H1 (cell line): Measurements from ENCODE around the gene MYO16. TPM values are rescaled to one million over a fixed set of nuclear protein-coding genes. Genes with fewer than 3 reads are reported as not detected.

ENCODE experiments used
- CTCF ChIA-PET: fragments of 300-600 bp; sonication (Branson Sonifier 250); formaldehyde crosslinking; loops from one replicate; lab custom pipeline; 2021; ENCODE audit not compliant: partially characterized antibody; lab: Charles Lee
- POLR2A ChIA-PET: fragments of 300-600 bp; sonication (Branson Sonifier 250); formaldehyde crosslinking; loops from one replicate; lab custom pipeline; 2021; ENCODE audit warnings: inconsistent platforms; ENCODE audit not compliant: partially characterized antibody; lab: Charles Lee
- DNase-seq, 2 experiments: peaks; one replicate each; pipeline versions ENCODE4 v3.0.0 to v3.0.0-alpha.2; 2010 to 2022; ENCODE audit warnings: low spot score in 2 of 2, low read depth in 1 of 2, mixed read lengths in 1 of 2
- FAIRE-seq: peaks from 2 replicates; lab custom pipeline; 2011; peaks lifted over from hg19 to GRCh38; lab: Jason Lieb, UNC
- H2AFZ ChIP-seq: 2 replicates; pipeline ENCODE4 v1.8.1; 2012; ENCODE audit warnings: low read length, inconsistent platforms
- H2AK5ac ChIP-seq: 2 replicates; pipeline ENCODE4 v1.6.1; 2013; ENCODE audit warnings: low read depth, low read length
- H2BK120ac ChIP-seq: replicated peaks from 2 replicates; pipeline ENCODE3; 2013; ENCODE audit warnings: low read depth, low read length, inconsistent platforms
- H2BK12ac ChIP-seq: 2 replicates; pipeline ENCODE4 v1.6.1; 2013; ENCODE audit warnings: low read depth, low read length
- H2BK15ac ChIP-seq: 2 replicates; pipeline ENCODE4 v1.6.1; 2013; ENCODE audit warnings: low read length
- H2BK20ac ChIP-seq: 2 replicates; pipeline ENCODE4 v1.6.1; 2013; ENCODE audit warnings: low read length
- H2BK5ac ChIP-seq: 2 replicates; pipeline ENCODE4 v1.6.1; 2013; ENCODE audit warnings: low read depth, low read length
- H3K14ac ChIP-seq: 2 replicates; pipeline ENCODE4 v1.6.1; 2013; ENCODE audit warnings: inconsistent platforms; ENCODE audit not compliant: insufficient read length
- H3K18ac ChIP-seq: 2 replicates; pipeline ENCODE4 v1.6.1; 2013; ENCODE audit warnings: low read length; ENCODE audit errors: extremely low read depth
- H3K23ac ChIP-seq: 2 replicates; pipeline ENCODE4 v1.6.1; 2013; ENCODE audit warnings: inconsistent platforms; ENCODE audit not compliant: insufficient read length
- H3K23me2 ChIP-seq: 2 replicates; pipeline ENCODE4 v1.6.1; 2013; ENCODE audit warnings: low read depth, low read length
- H3K27ac ChIP-seq: 2 replicates; pipeline ENCODE4 v1.6.1; 2011; ENCODE audit warnings: low read depth, low read length, inconsistent platforms
- H3K27me3 ChIP-seq, 4 experiments: replicated peaks in 1 of 4; 1 replicate in 1 of 4; 2 replicates in 3 of 4; pipeline versions ENCODE4 v1.6.1 to v1.8.1; 2011 to 2013; ENCODE audit warnings: low read length in 3 of 4, mild to moderate bottlenecking in 3 of 4, inconsistent platforms in 2 of 4, mixed read lengths in 2 of 4, moderate library complexity in 1 of 4; ENCODE audit not compliant: control insufficient read depth in 3 of 4, insufficient read depth in 3 of 4; ENCODE audit errors: extremely low read depth in 1 of 4
- H3K36me3 ChIP-seq, 4 experiments: 2 replicates each; pipeline versions ENCODE4 v1.6.1 to v1.8.1; 2011 to 2013; ENCODE audit warnings: mild to moderate bottlenecking in 4 of 4, low read length in 3 of 4, moderate library complexity in 2 of 4, control low read depth in 1 of 4, inconsistent platforms in 1 of 4; ENCODE audit not compliant: insufficient read depth in 4 of 4, control insufficient read depth in 2 of 4
- H3K4ac ChIP-seq: replicated peaks from 2 replicates; pipeline ENCODE3; 2013; ENCODE audit warnings: low read length, low read depth, mixed read lengths, inconsistent platforms; ENCODE audit not compliant: insufficient read length
- H3K4me1 ChIP-seq, 4 experiments: replicated peaks in 1 of 4; 1 replicate in 1 of 4; 2 replicates in 3 of 4; pipeline versions ENCODE4 v1.6.1 to v1.8.1; 2011 to 2013; ENCODE audit warnings: low read length in 3 of 4, inconsistent platforms in 2 of 4, mixed read lengths in 1 of 4; ENCODE audit not compliant: insufficient read depth in 4 of 4, control insufficient read depth in 3 of 4
- H3K4me2 ChIP-seq, 2 experiments: 2 replicates each; pipeline versions ENCODE4 v1.6.1 to v1.8.1; 2011 to 2013; ENCODE audit warnings: low read depth in 2 of 2, low read length in 2 of 2, control low read depth in 1 of 2, inconsistent platforms in 1 of 2, mild to moderate bottlenecking in 1 of 2; ENCODE audit not compliant: insufficient read depth in 1 of 2
- H3K4me3 ChIP-seq, 4 experiments: fragments of 200-600, 300-600 bp in 1 of 4; sonication (generic), shearing (Covaris generic), sonication (Bioruptor Twin) in 1 of 4; 2 replicates each; pipeline versions ENCODE4 v1.5.1 to v1.8.1; 2011 to 2016; ENCODE audit warnings: low read length in 4 of 4, low read depth in 3 of 4, control low read depth in 2 of 4, inconsistent platforms in 2 of 4, mild to moderate bottlenecking in 2 of 4, mixed read lengths in 1 of 4, moderate library complexity in 1 of 4; ENCODE audit not compliant: insufficient read depth in 2 of 4; ENCODE audit errors: extremely low read depth in 1 of 4
- H3K56ac ChIP-seq: replicated peaks from 2 replicates; pipeline ENCODE3; 2013; ENCODE audit warnings: low read depth, mild to moderate bottlenecking, mixed read lengths, low read length, inconsistent platforms; ENCODE audit not compliant: insufficient read length
- H3K79me1 ChIP-seq: 2 replicates; pipeline ENCODE4 v1.6.1; 2013; ENCODE audit warnings: low read depth, low read length, control low read depth
- H3K79me2 ChIP-seq, 2 experiments: 2 replicates each; pipeline versions ENCODE4 v1.6.1 to v1.8.1; 2012 to 2013; ENCODE audit warnings: low read length in 2 of 2, mild to moderate bottlenecking in 2 of 2, inconsistent platforms in 1 of 2; ENCODE audit not compliant: insufficient read depth in 2 of 2, control insufficient read depth in 1 of 2
- H3K9ac ChIP-seq, 4 experiments: replicated peaks in 1 of 4; 1 replicate in 1 of 4; 2 replicates in 3 of 4; pipeline versions ENCODE4 v1.6.1 to v1.8.1; 2011 to 2013; ENCODE audit warnings: low read depth in 3 of 4, low read length in 3 of 4, control low read depth in 2 of 4, mild to moderate bottlenecking in 2 of 4, moderate library complexity in 2 of 4, inconsistent platforms in 1 of 4; ENCODE audit errors: extremely low read depth in 1 of 4
- H3K9me3 ChIP-seq, 2 experiments: 2 replicates each; pipeline versions ENCODE4 v1.6.1 to v1.8.1; 2012 to 2013; ENCODE audit warnings: mild to moderate bottlenecking in 2 of 2, moderate library complexity in 2 of 2, control low read depth in 1 of 2, inconsistent platforms in 1 of 2, low read depth in 1 of 2, low read length in 1 of 2, mixed read lengths in 1 of 2; ENCODE audit not compliant: insufficient read depth in 2 of 2
- H4K20me1 ChIP-seq, 2 experiments: replicated peaks in 1 of 2; 2 replicates each; pipeline versions ENCODE3 to v1.8.1; 2011 to 2013; ENCODE audit warnings: inconsistent platforms in 2 of 2, low read length in 2 of 2, mild to moderate bottlenecking in 1 of 2; ENCODE audit not compliant: insufficient read depth in 2 of 2, control insufficient read depth in 1 of 2
- H4K5ac ChIP-seq: 2 replicates; pipeline ENCODE4 v1.6.1; 2013; ENCODE audit warnings: low read length, low read depth, mixed read lengths, inconsistent platforms; ENCODE audit not compliant: insufficient read length
- H4K8ac ChIP-seq: 2 replicates; pipeline ENCODE4 v1.8.0; 2013; ENCODE audit warnings: mild to moderate bottlenecking, moderate library complexity, low read length, inconsistent platforms; ENCODE audit not compliant: insufficient read depth; ENCODE audit errors: extremely low read depth
- H4K91ac ChIP-seq: replicated peaks from 2 replicates; pipeline ENCODE3; 2013; ENCODE audit warnings: low read length, mixed read lengths, inconsistent platforms; ENCODE audit not compliant: insufficient read length
- CBX5 ChIP-seq: fragments of 300-800, 300-1000 bp; sonication (generic); IDR thresholded peaks from 2 replicates; pipeline ENCODE4 v1.7.1; 2016; ENCODE audit warnings: antibody characterized with exemption, low read length, low read depth
- CEBPB ChIP-seq: IDR thresholded peaks from 2 replicates; pipeline ENCODE4 v1.6.1; 2012; ENCODE audit warnings: low read depth, low read length
- CHD2 ChIP-seq: IDR thresholded peaks from 2 replicates; pipeline ENCODE4 v1.6.1; 2012; ENCODE audit warnings: low read length, improper control_type of control experiment
- CTCF ChIP-seq, 3 experiments: IDR thresholded peaks; 1 replicate in 2 of 3; 2 replicates in 1 of 3; pipeline versions ENCODE4 v1.5.1 to v1.6.1; 2011; ENCODE audit warnings: low read length in 3 of 3, mild to moderate bottlenecking in 3 of 3, inconsistent platforms in 2 of 3, low read depth in 1 of 3, moderate library complexity in 1 of 3; ENCODE audit not compliant: insufficient read depth in 1 of 3; ENCODE audit errors: control extremely low read depth in 1 of 3
- HDAC2 ChIP-seq, 2 experiments: fragments of 300-600 bp in 1 of 2; sonication (generic) in 1 of 2; IDR thresholded peaks; 2 replicates each; pipeline ENCODE4 v1.6.1; 2011 to 2012; ENCODE audit warnings: low read depth in 2 of 2, low read length in 2 of 2, mild to moderate bottlenecking in 2 of 2, moderate library complexity in 2 of 2, borderline replicate concordance in 1 of 2, inconsistent platforms in 1 of 2
- JUND ChIP-seq: IDR thresholded peaks from 2 replicates; pipeline ENCODE4 v1.6.1; 2011; ENCODE audit warnings: mild to moderate bottlenecking, improper control_type of control experiment, low read length
- KDM1A ChIP-seq: fragments of 200-600, 300-600 bp; sonication (generic); IDR thresholded peaks from 2 replicates; pipeline ENCODE4 v1.7.1; 2016; ENCODE audit warnings: mild to moderate bottlenecking, low read length, borderline replicate concordance
- TBP ChIP-seq: IDR thresholded peaks from 2 replicates; pipeline ENCODE4 v1.6.1; 2011; ENCODE audit warnings: low read depth, low read length, improper control_type of control experiment
- TCF12 ChIP-seq: IDR thresholded peaks from 2 replicates; pipeline ENCODE4 v1.6.1; 2011; ENCODE audit warnings: low read depth, mild to moderate bottlenecking, low read length
- WGBS, 2 experiments: shearing (Covaris generic) in 1 of 2; methylation state at CpG; one replicate each; pipeline versions ENCODE4 v1.1.6 to v1.1.7; 2013 to 2015; ENCODE audit warnings: low lambda C conversion rate in 2 of 2, mixed read lengths in 2 of 2, inconsistent platforms in 1 of 2, low coverage in 1 of 2, missing lambda C conversion rate in 1 of 2; ENCODE audit not compliant: insufficient replicate concordance in 2 of 2, insufficient coverage in 1 of 2, insufficient read length in 1 of 2; ENCODE audit errors: extremely low coverage in 1 of 2, missing lambda C conversion rate in 1 of 2; 5-methylcytosine and 5-hydroxymethylcytosine counted together
- polyA plus RNA-seq, 7 experiments: library from polyadenylated mRNA; depleted of rRNA in 3 of 7; stranded (reverse) in 5 of 7; unstranded in 2 of 7; fragments of >200 nt in 5 of 7; fragments of 200-250 nt in 2 of 7; gene quantifications; 1 replicate in 5 of 7; 2 replicates in 1 of 7; 4 replicates in 1 of 7; pipeline versions ENCODE4 v1.2.1 to v1.2.3, GENCODE V29; 2011 to 2013; ENCODE audit warnings: missing spikeins in 2 of 7, mixed read lengths in 2 of 7
- total RNA-seq: library from RNA; stranded (reverse); fragmentation: NEBNext Ultra II Directional; extraction: Animal tissue kit (Norgen Biotek cat#: 25700); gene quantifications from 2 replicates; pipeline ENCODE4 v1.2.1, GENCODE V29; 2021

MYO16 gene
- total and polyA plus RNA-seq, 2 of the 8 experiments (the other 6 are each of a cell fraction or from before 2014, with no cell fraction given): 0.02 to 0.22 TPM

GRCh38 chr13:108676620-108677019 is 47.2 kb downstream of the MYO16 start:
- H4K20me1 ChIP-seq: no peaks in the 10 kb centered on the region
- WGBS, 2 experiments: 69% methylated on average over 8 of the region's 8 CpGs; no CpG with 5 or more reads in 1 of the 2 experiments
- H2BK15ac ChIP-seq: no peak overlapping the region
- no peak overlapping the region for H3K23ac ChIP-seq
- H3K4ac ChIP-seq: no peak overlapping the region
- no peak overlapping the region for H3K4me2 ChIP-seq
- H3K27ac ChIP-seq: no peak overlapping the region
- H3K4me1 ChIP-seq: peaks cover 0 to 3% (median 0%) of the 10 kb centered on the region in 4 experiments; a peak in 1 of 7 replicates
- H2AK5ac ChIP-seq: no peak overlapping the region
- H2BK20ac ChIP-seq: no peak overlapping the region
- H2BK120ac ChIP-seq: no peak overlapping the region
- H3K56ac ChIP-seq: no peak overlapping the region
- peaks cover 0 to 1% (median 0%) of the 10 kb centered on the region in 4 experiments; a peak in 1 of 7 replicates for H3K27me3 ChIP-seq
- ChIA-PET POLR2A (no interaction called here), CTCF (no interaction called here)
- DNase-seq (no peak), FAIRE-seq (no peak)
- no peak overlapping the region for H4K91ac ChIP-seq
- H3K18ac ChIP-seq: no peak overlapping the region
- no peaks in the 10 kb centered on the region for H3K79me1 ChIP-seq
- H3K14ac ChIP-seq: no peak overlapping the region
- no peak overlapping the region for H2BK5ac ChIP-seq
- H3K36me3 ChIP-seq: no peaks in the 10 kb centered on the region
- no peaks in the 10 kb centered on the region for H3K79me2 ChIP-seq
- no peaks in the 10 kb centered on the region for H3K9me3 ChIP-seq
- no peaks in the 10 kb centered on the region for H3K23me2 ChIP-seq
- H4K5ac ChIP-seq: no peak overlapping the region
- H3K4me3 ChIP-seq: no peak overlapping the region
- no peak overlapping the region for H2BK12ac ChIP-seq
- no peak overlapping the region for H3K9ac ChIP-seq
- H2AFZ ChIP-seq: 0 out of 2 replicates have a peak overlapping the region, but pooled peaks have one; percentile 81
- no peak overlapping the region; the same call in 1 of the 2 replicates for H4K8ac ChIP-seq
- TF ChIP-seq KDM1A (no peak), JUND (no peak), CHD2 (no peak), CTCF (IDR thresholded peaks at IDR 0.05; ENCODE audit: control extremely low read depth in 1 of 3, insufficient read depth in 1 of 3, low read depth in 1 of 3, low read length in 3 of 3) (no peak), CBX5 (no peak), HDAC2 (IDR thresholded peaks at IDR 0.05; ENCODE audit: borderline replicate concordance in 1 of 2, low read depth in 2 of 2, low read length in 2 of 2) (no peak), CEBPB (no peak), TBP (no peak), TCF12 (no peak)
